ENCODE results near the gene PCCA.
"Not testable (repeated sequence)": the region's sequence is repeated elsewhere in the genome, so short reads cannot be mapped to it uniquely, and the experiment has no call there.

Gene PCCA

GRCh38 chr13:100273138-100273537 lies 184.2 kb downstream of the PCCA start:
- FAIRE-seq (no peak), DNase-seq (ENCODE audit: insufficient read length, low spot score) (no peak)
- TF ChIP-seq CTCF (IDR thresholded peaks at IDR 0.05; ENCODE audit: insufficient read depth, missing control alignments): no peak

GRCh38 chr13:100273552-100273951 lies 184.7 kb downstream of the PCCA start:
- no peak for FAIRE-seq

DNA sequence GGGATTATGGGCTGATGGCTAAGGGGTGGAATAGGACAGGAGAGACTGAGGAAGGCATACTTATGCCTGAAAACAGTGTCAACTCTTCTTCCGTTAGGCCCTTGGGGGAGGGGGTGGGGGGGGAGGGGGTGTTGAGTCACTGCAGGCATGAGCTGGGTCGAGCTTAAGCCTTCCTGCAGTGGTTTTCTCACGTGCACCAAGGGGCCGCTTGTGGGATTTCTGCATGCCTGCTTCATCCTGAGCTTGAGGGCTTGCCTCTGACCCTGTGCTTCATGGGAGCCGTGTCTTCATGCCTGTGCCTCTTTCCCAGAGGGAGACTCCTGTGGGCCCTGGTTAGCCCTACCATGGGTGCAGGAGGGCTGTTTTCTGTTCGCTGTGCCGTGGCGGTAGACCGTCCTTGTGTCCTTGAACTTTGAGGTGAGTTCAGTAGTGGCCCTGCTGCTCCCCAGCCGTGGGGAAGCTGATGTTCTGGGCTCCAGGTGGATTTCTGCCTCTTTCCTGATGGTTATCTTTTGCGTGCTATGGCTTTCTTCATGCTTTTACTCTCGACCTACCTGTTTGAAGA lies 186.1 kb downstream of the PCCA start:
- FAIRE-seq (no peak), DNase-seq (ENCODE audit: insufficient read length, low spot score) (no peak)
- no peak for TF ChIP-seq CTCF (IDR thresholded peaks at IDR 0.05; ENCODE audit: insufficient read depth, missing control alignments)

More at GRCh38 chr13:100273552-100273951, 184.7 kb downstream of the PCCA start:
- no peak for DNase-seq (ENCODE audit: insufficient read length, low spot score)
- no peak for TF ChIP-seq CTCF (IDR thresholded peaks at IDR 0.05; ENCODE audit: insufficient read depth, missing control alignments)

GRCh38 chr13:100275746-100276145 lies 186.9 kb downstream of the PCCA start:
- FAIRE-seq (no peak), DNase-seq (ENCODE audit: insufficient read length, low spot score) (no peak)
- no peak for TF ChIP-seq CTCF (IDR thresholded peaks at IDR 0.05; ENCODE audit: insufficient read depth, missing control alignments)

DNA sequence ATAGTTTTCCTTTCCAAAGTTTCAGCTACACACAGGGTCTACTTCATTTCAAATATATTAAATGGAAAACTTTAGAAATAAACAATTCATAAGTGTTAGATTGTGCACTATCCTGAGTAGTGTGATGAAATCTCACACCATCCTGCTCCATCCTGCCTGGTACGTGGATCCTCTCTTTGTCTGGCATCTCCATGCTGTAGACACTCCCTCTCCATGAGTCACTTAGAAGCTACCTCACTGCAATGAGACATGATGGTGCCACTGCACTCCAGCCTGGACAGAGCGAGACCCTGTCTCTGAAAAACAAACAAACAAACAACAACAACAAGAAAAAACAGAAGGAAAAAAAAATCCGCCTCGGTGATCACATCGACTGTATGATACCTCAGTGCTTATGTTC lies 191.8 kb downstream of the PCCA start:
- no peak for TF ChIP-seq CTCF (IDR thresholded peaks at IDR 0.05; ENCODE audit: insufficient read depth, missing control alignments)
- FAIRE-seq (no peak), DNase-seq (ENCODE audit: insufficient read length, low spot score) (no peak)

GRCh38 chr13:100282306-100282705 lies 193.4 kb downstream of the PCCA start:
- DNase-seq (ENCODE audit: insufficient read length, low spot score); FAIRE-seq: not testable (repeated sequence)

DNA sequence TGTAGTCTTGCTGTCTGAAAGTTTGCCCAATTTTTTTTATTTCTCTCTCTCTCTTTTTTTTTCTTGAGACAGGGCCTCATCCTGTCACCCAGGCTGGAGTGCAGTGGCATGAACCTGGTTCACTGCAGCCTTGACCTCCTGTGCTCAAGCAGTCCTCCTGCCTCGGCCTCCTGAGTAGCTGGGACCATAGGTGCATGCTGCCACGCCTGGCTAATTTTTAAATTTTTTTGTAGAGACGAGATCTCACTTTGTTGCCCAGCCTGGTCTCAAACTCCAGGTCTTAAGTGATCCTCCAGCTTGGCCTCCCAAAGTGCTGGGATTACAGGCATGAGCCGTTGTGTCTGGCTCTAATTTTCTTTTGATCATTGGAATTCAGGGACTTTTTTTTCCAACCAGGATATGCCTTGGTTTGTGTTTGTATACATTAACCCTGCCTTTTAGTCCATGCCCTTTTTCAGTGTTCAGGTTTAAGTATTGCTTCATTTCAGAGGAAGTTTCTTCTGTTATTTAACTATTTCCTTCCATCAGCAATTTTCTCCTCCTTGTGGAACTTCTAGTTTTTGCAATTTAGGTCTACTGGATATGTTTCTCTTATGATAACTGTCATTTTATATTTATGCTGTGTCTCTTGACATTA lies 201.4 kb downstream of the PCCA start:
- FAIRE-seq: no peak
- TF ChIP-seq CTCF (IDR thresholded peaks at IDR 0.05; ENCODE audit: insufficient read depth, missing control alignments): no peak
- no peak for DNase-seq (ENCODE audit: insufficient read length, low spot score)

All from D721Med (cell line).